ENCODE data around the gene HRAS.

GRCh38 chr11:563066-563811, 27.9 kb upstream of the HRAS start:
- TF ChIP-seq RAD21 (IDR thresholded peaks at IDR 0.05 in 1 of 2, conservative IDR thresholded peaks at IDR 0.05 in 1 of 2; ENCODE audit: low read depth in 2 of 2, low read length in 2 of 2) (no peak), SP1 (IDR thresholded peaks at IDR 0.05; ENCODE audit: low read depth, low read length) (no peak), EZH2 (IDR thresholded peaks at IDR 0.05; ENCODE audit: low read depth, low read length, severe bottlenecking) (no peak), POLR2A (IDR thresholded peaks at IDR 0.05; ENCODE audit: control extremely low read depth in 1 of 2, low read depth in 2 of 2, low read length in 2 of 2) (no peak), KDM4A (IDR thresholded peaks at IDR 0.05; ENCODE audit: low read depth, low read length, severe bottlenecking) (no peak), MAFK (IDR thresholded peaks at IDR 0.05; ENCODE audit: low read depth, low read length) (no peak), SIN3A (conservative IDR thresholded peaks at IDR 0.05 in 1 of 2, IDR thresholded peaks at IDR 0.05 in 1 of 2; ENCODE audit: low read depth in 1 of 2, low read length in 2 of 2) (no peak), CTCF (IDR thresholded peaks at IDR 0.05; ENCODE audit: control extremely low read depth in 1 of 3, insufficient read depth in 1 of 3, low read depth in 1 of 3, low read length in 3 of 3) (no peak), POLR2AphosphoS5 (IDR thresholded peaks at IDR 0.05; ENCODE audit: low read depth, low read length) (no peak), YY1 (IDR thresholded peaks at IDR 0.05; ENCODE audit: low read depth, low read length) (no peak), ATF2 (IDR thresholded peaks at IDR 0.05; ENCODE audit: low read length) (no peak), CHD7 (IDR thresholded peaks at IDR 0.05; ENCODE audit: insufficient replicate concordance, low read length) (no peak), CREB1 (IDR thresholded peaks at IDR 0.05) (no peak)

Measured in H1 (cell line).